Kidney (tissue), 14 donors: ENCODE data around the gene FN1. TPM values are rescaled to one million over a fixed set of nuclear protein-coding genes. Genes with fewer than 3 reads are reported as not detected.

Experiments used
- DNase-seq, 5 donors: peaks; one replicate each; pipeline ENCODE4 v3.0.0-alpha.2; 2013 to 2020
- FAIRE-seq: peaks from 2 replicates; lab custom pipeline; 2012; peaks lifted over from hg19 to GRCh38; lab: Jason Lieb, UNC
- H3K27ac ChIP-seq, 2 donors: one replicate each; pipeline ENCODE4 v1.7.0; 2013; ENCODE audit warnings: low read depth in 2 of 2, low read length in 2 of 2, inconsistent platforms in 1 of 2
- H3K27me3 ChIP-seq: one replicate; pipeline ENCODE4 v1.7.1; 2013; ENCODE audit warnings: low read length, inconsistent platforms; ENCODE audit not compliant: control insufficient read depth, insufficient read depth
- H3K36me3 ChIP-seq, 3 donors: one replicate each; pipeline versions ENCODE4 v1.7.0 to v1.7.1; 2013; ENCODE audit warnings: low read length in 3 of 3, control low read depth in 1 of 3, inconsistent platforms in 1 of 3; ENCODE audit not compliant: insufficient read depth in 3 of 3, control insufficient read depth in 2 of 3
- H3K4me1 ChIP-seq, 3 donors: one replicate each; pipeline versions ENCODE4 v1.7.0 to v1.7.1; 2013; ENCODE audit warnings: low read length in 3 of 3, inconsistent platforms in 1 of 3, low read depth in 1 of 3; ENCODE audit not compliant: control insufficient read depth in 2 of 3, insufficient read depth in 2 of 3
- H3K4me3 ChIP-seq, 3 donors: one replicate each; pipeline versions ENCODE4 v1.7.0 to v1.8.1; 2013; ENCODE audit warnings: low read length in 3 of 3, control low read depth in 1 of 3, inconsistent platforms in 1 of 3
- H3K9ac ChIP-seq, 3 donors: one replicate each; pipeline versions ENCODE4 v1.7.0 to v1.7.1; 2013; ENCODE audit warnings: low read length in 3 of 3, control low read depth in 1 of 3, inconsistent platforms in 1 of 3
- H3K9me3 ChIP-seq, 3 donors: one replicate each; pipeline versions ENCODE4 v1.7.0 to v1.7.1; 2013; ENCODE audit warnings: low read length in 3 of 3, control low read depth in 1 of 3, inconsistent platforms in 1 of 3; ENCODE audit not compliant: control insufficient read depth in 2 of 3, insufficient read depth in 1 of 3
- intact Hi-C: fragments of 100-400 bp; cut with DNase I; formaldehyde crosslinking; loops from one replicate; pipeline ENCODE4 v1.11.1; 2022
- polyA plus RNA-seq: library from polyadenylated mRNA; stranded (reverse); fragments of 350-450 nt; fragmentation: Illumina TruSeq; extraction: RNeasy Lipid Tissue Mini Kit (QIAGEN cat#74804); gene quantifications from one replicate; pipeline ENCODE4 v1.2.3, GENCODE V29; 2014; ENCODE audit warnings: low read depth, low replicate concordance; ENCODE audit not compliant: insufficient read depth
- total RNA-seq: library from RNA; stranded (reverse); fragmentation: NEBNext Ultra II Directional; extraction: Animal tissue kit (Norgen Biotek cat#: 25700); gene quantifications from one replicate; pipeline ENCODE4 v1.2.1, GENCODE V29; 2021
- TF ChIP-seq, protein P1 (sequence below): IDR thresholded peaks from 3 replicates; pipeline ENCODE4 v1.5.1; 2012; ENCODE audit warnings: mild to moderate bottlenecking, moderate library complexity, borderline replicate concordance; ENCODE audit not compliant: insufficient read depth; ENCODE audit errors: extremely low read depth
- donor health status: control.
- donor health status: control.
- donor health status: control.
- donor health status: control.
- donor health status: control.
- donor health status: DM: yes; HTN: yes; CAD: no.
- donor health status: Normal renal cell carcinoma (clear cell type).

FN1 gene
- total and polyA plus RNA-seq, 2 donors from 2014 or later: 92.1 to 289 TPM

DNA sequence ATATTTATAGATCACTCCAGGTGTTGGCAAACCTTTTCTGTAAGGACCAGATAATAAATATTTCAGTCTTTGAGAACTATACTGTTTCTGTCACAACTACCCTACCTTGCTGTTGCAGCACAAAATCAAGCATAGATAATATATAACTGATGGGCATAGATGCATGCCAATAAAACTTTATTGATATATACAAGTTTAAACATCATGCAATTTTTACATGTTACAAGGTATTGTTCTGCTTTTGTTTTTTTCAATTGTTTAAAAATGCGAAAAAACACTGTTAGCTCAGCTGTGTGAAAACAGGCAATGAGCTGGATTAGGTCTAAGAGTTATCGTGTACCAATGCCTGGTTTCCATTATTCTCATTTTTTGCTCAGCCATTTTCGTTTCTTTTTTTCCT is 47.6 kb upstream of the FN1 start:
- DNase-seq (no peak), FAIRE-seq (no peak)
- H3K36me3 ChIP-seq: no peaks in the 10 kb centered on the region
- no peak overlapping the region for H3K4me3 ChIP-seq
- H3K27ac ChIP-seq: no peak overlapping the region
- H3K4me1 ChIP-seq: no peaks in the 10 kb centered on the region
- H3K9ac ChIP-seq: no peak overlapping the region
- H3K27me3 ChIP-seq: no peaks in the 10 kb centered on the region
- H3K9me3 ChIP-seq: no peaks in the 10 kb centered on the region
- TF ChIP-seq, protein P1, sequence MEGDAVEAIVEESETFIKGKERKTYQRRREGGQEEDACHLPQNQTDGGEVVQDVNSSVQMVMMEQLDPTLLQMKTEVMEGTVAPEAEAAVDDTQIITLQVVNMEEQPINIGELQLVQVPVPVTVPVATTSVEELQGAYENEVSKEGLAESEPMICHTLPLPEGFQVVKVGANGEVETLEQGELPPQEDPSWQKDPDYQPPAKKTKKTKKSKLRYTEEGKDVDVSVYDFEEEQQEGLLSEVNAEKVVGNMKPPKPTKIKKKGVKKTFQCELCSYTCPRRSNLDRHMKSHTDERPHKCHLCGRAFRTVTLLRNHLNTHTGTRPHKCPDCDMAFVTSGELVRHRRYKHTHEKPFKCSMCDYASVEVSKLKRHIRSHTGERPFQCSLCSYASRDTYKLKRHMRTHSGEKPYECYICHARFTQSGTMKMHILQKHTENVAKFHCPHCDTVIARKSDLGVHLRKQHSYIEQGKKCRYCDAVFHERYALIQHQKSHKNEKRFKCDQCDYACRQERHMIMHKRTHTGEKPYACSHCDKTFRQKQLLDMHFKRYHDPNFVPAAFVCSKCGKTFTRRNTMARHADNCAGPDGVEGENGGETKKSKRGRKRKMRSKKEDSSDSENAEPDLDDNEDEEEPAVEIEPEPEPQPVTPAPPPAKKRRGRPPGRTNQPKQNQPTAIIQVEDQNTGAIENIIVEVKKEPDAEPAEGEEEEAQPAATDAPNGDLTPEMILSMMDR: no peak
- intact Hi-C loops: no loop called here

DNA sequence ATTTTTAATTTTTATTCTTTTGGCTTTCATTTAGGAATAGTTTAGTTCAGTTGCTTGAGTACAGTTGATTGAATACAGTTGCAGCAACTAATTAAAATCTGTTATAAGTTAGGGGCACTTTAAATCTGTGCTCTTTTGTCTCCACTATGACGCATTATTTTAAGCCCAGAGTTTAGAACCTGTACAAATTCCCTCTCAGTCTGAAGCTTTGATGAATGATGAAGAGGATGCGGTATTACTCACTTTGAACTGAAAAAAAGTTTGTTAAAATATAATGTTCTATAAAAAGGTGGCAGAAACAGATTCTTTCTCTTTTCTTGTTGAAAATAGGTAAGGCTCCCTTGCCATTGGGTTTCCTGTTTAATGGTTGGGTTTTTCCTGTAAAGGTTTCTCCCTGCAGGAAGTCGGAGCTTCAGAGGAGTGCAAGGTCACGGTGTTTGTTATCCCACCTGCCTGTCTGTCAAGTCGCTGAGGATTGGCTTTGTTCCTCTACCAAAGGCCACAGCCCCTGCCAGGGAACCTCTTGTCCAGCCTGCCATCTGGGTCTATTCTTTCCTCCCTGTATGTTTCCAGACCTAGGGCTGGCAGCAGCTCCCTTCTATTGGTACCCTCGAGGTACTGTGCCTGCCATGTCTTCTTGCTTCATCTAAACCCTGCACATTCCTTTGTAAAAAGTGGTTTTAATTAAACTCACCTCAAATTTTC is 43.8 kb upstream of the FN1 start:
- intact Hi-C loops: no loop called here
- TF ChIP-seq, protein P1: no peak
- no peak overlapping the region for H3K9ac ChIP-seq
- H3K4me3 ChIP-seq: no peak overlapping the region
- H3K27ac ChIP-seq: no peak overlapping the region
- no peaks in the 10 kb centered on the region for H3K36me3 ChIP-seq
- no peak for FAIRE-seq
- no peaks in the 10 kb centered on the region for H3K4me1 ChIP-seq
- DNase-seq: no peak
- H3K9me3 ChIP-seq: no peaks in the 10 kb centered on the region
- no peaks in the 10 kb centered on the region for H3K27me3 ChIP-seq

DNA sequence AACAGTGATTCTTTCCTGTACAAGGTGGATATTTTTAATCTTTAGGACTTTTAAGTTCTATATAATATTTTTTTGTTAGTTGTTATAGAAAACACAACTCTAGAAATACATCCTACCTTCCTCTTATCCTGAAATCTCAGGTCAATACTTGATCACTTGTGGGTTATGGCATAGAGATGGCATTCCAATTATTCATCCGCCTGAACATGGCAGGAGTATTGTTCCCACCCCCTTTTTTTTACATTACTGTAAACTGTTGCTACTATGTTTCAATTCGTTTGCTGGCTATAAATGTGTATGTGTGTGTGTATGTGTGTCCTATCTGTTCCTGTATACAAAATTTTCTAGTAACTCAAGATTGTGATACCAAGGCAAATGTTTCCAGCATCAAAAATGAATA is 43.3 kb upstream of the FN1 start:
- FAIRE-seq: no peak
- Histone ChIP-seq H3K36me3 (no peaks in the 10 kb centered on the region), H3K27me3 (no peaks in the 10 kb centered on the region), H3K4me1 (no peaks in the 10 kb centered on the region), H3K27ac (no peak overlapping the region), H3K9ac (no peak overlapping the region), H3K9me3 (no peaks in the 10 kb centered on the region), H3K4me3 (no peak overlapping the region)
- TF ChIP-seq, protein P1: no peak
- intact Hi-C loops: no loop called here
- DNase-seq: no peak

GRCh38 chr2:215476424-215476823 is 40.6 kb upstream of the FN1 start:
- intact Hi-C loops: no loop called here
- H3K27ac ChIP-seq: no peak overlapping the region
- H3K4me3 ChIP-seq: no peak overlapping the region
- TF ChIP-seq, protein P1: no peak
- FAIRE-seq (no peak), DNase-seq (no peak)
- no peaks in the 10 kb centered on the region for H3K36me3 ChIP-seq
- H3K27me3 ChIP-seq: no peaks in the 10 kb centered on the region
- no peaks in the 10 kb centered on the region for H3K9me3 ChIP-seq
- H3K4me1 ChIP-seq: no peaks in the 10 kb centered on the region
- no peak overlapping the region for H3K9ac ChIP-seq
